SK-N-SH (cell line): Measurements from ENCODE around the gene IPO9. TPM values are rescaled to one million over a fixed set of nuclear protein-coding genes. Genes with fewer than 3 reads are reported as not detected.

Experiments
- CTCF ChIP-seq: fragments of 200-600 bp; sonication (generic); IDR thresholded peaks from 2 replicates; pipeline ENCODE4 v1.6.1; 2017; ENCODE audit warnings: antibody characterized with exemption, mild to moderate bottlenecking, moderate library complexity
- ELF1 ChIP-seq: IDR thresholded peaks from 2 replicates; pipeline ENCODE4 v1.4.0; 2012
- EZH2phosphoT487 ChIP-seq: fragments of 200-600 bp; sonication (generic); IDR thresholded peaks from 2 replicates; pipeline ENCODE4 v1.6.1; 2017; ENCODE audit warnings: low read depth, mixed run types, mild to moderate bottlenecking, antibody characterized with exemption, moderate library complexity, borderline replicate concordance
- FOSL2 ChIP-seq: IDR thresholded peaks from 2 replicates; pipeline ENCODE4 v1.4.0; 2012; ENCODE audit warnings: low read depth, mild to moderate bottlenecking, moderate library complexity, borderline replicate concordance
- GABPA ChIP-seq: IDR thresholded peaks from 2 replicates; pipeline ENCODE4 v1.4.0; 2012; ENCODE audit warnings: low read depth, mild to moderate bottlenecking
- GATA2 ChIP-seq: sonication (generic); formaldehyde crosslinking; IDR thresholded peaks from 2 replicates; pipeline ENCODE4 v1.5.0; 2020; ENCODE audit warnings: mild to moderate bottlenecking, missing genetic modification reagents
- IRF3 ChIP-seq: fragments of 150-350 bp; IDR thresholded peaks from 2 replicates; pipeline ENCODE4 v1.6.1; 2016; ENCODE audit warnings: mild to moderate bottlenecking, low read depth, low read length
- JUND ChIP-seq: IDR thresholded peaks from 2 replicates; pipeline ENCODE4 v1.4.0; 2012
- MAX ChIP-seq: IDR thresholded peaks from 2 replicates; pipeline ENCODE4 v1.4.0; 2012; ENCODE audit warnings: low read depth
- MEF2A ChIP-seq: IDR thresholded peaks from 2 replicates; pipeline ENCODE4 v1.4.0; 2012; ENCODE audit warnings: low read depth, borderline replicate concordance
- MXI1 ChIP-seq: IDR thresholded peaks from 2 replicates; pipeline ENCODE4 v1.6.1; 2012; ENCODE audit warnings: mild to moderate bottlenecking, low read depth, low read length, improper control_type of control experiment
- NRF1 ChIP-seq: IDR thresholded peaks from 2 replicates; pipeline ENCODE4 v1.6.1; 2012; ENCODE audit warnings: low read depth, mild to moderate bottlenecking, low read length
- RAD21 ChIP-seq: IDR thresholded peaks from 2 replicates; pipeline ENCODE4 v1.6.1; 2012; ENCODE audit warnings: mild to moderate bottlenecking, low read length
- RCOR1 ChIP-seq: fragments of 150-350 bp; IDR thresholded peaks from 2 replicates; pipeline ENCODE4 v1.6.1; 2017; ENCODE audit warnings: antibody characterized with exemption, low read length
- REST ChIP-seq: IDR thresholded peaks from 2 replicates; pipeline ENCODE4 v1.6.1; 2012; ENCODE audit warnings: mild to moderate bottlenecking, low read depth, low read length, moderate library complexity
- RFX5 ChIP-seq: IDR thresholded peaks from 2 replicates; pipeline ENCODE4 v1.6.1; 2012; ENCODE audit warnings: mild to moderate bottlenecking, improper control_type of control experiment, low read length
- RXRA ChIP-seq: IDR thresholded peaks from 2 replicates; pipeline ENCODE4 v1.4.0; 2012; ENCODE audit warnings: low read depth, mild to moderate bottlenecking, borderline replicate concordance
- TCF12 ChIP-seq: IDR thresholded peaks from 2 replicates; pipeline ENCODE4 v1.4.0; 2012
- USF1 ChIP-seq: IDR thresholded peaks from 2 replicates; pipeline ENCODE4 v1.4.0; 2012; ENCODE audit warnings: low read depth, borderline replicate concordance
- YY1 ChIP-seq: IDR thresholded peaks from 2 replicates; pipeline ENCODE4 v1.4.0; 2012; ENCODE audit warnings: low read depth, mild to moderate bottlenecking
- ZBTB33 ChIP-seq: IDR thresholded peaks from 2 replicates; pipeline ENCODE4 v1.4.0; 2012; ENCODE audit warnings: low read depth, borderline replicate concordance
- polyA plus RNA-seq, 3 experiments: library from polyadenylated mRNA; depleted of rRNA; stranded (reverse); fragments of >200 nt; gene quantifications; 2 replicates each; pipeline ENCODE4 v1.2.3, GENCODE V29; 2012

The IPO9 gene
- polyA plus RNA-seq, 1 of the 3 experiments (the other 2 are of a cell fraction): 24.5 TPM

GRCh38 chr1:201916649-201917249 lies 87.8 kb downstream of the IPO9 start (continued):
- 0 out of 2 replicates have a peak, but pooled peaks have one; percentile 39 for TF ChIP-seq REST
- no peak for TF ChIP-seq USF1
- TF ChIP-seq RCOR1: no peak; the same call in 1 of the 2 replicates
- TF ChIP-seq IRF3: no peak
- no peak for TF ChIP-seq MXI1
- no peak for TF ChIP-seq EZH2phosphoT487
- TF ChIP-seq MEF2A: no peak
- TF ChIP-seq ELF1: no peak
- TF ChIP-seq RXRA: peak; percentile 87
- no peak for TF ChIP-seq GABPA
- TF ChIP-seq CTCF: 0 out of 2 replicates have a peak, but pooled peaks have one; percentile 14
- TF ChIP-seq YY1: peak; percentile 78
- TF ChIP-seq JUND: peak; percentile 70; the same call in 1 of the 2 replicates
- TF ChIP-seq GATA2 (CRISPR knock-in tag): peak; percentile 97
- TF ChIP-seq NRF1: no peak
- TF ChIP-seq TCF12: peak; percentile 79
- TF ChIP-seq MAX: peak; percentile 53; the same call in 1 of the 2 replicates
- TF ChIP-seq RAD21: no peak
- peak; percentile 68 for TF ChIP-seq FOSL2
- no peak; the same call in 1 of the 2 replicates for TF ChIP-seq ZBTB33
- no peak for TF ChIP-seq RFX5
